ENCODE results near the gene TPM2. TPM values are rescaled to one million over a fixed set of nuclear protein-coding genes. Genes with fewer than 3 reads are reported as not detected.
"Not testable (repeated sequence)": the region's sequence is repeated elsewhere in the genome, so short reads cannot be mapped to it uniquely, and the experiment has no call there.

Gene TPM2
- polyA plus RNA-seq, 3 donors: 142 to 173 (median 160) TPM

DNA sequence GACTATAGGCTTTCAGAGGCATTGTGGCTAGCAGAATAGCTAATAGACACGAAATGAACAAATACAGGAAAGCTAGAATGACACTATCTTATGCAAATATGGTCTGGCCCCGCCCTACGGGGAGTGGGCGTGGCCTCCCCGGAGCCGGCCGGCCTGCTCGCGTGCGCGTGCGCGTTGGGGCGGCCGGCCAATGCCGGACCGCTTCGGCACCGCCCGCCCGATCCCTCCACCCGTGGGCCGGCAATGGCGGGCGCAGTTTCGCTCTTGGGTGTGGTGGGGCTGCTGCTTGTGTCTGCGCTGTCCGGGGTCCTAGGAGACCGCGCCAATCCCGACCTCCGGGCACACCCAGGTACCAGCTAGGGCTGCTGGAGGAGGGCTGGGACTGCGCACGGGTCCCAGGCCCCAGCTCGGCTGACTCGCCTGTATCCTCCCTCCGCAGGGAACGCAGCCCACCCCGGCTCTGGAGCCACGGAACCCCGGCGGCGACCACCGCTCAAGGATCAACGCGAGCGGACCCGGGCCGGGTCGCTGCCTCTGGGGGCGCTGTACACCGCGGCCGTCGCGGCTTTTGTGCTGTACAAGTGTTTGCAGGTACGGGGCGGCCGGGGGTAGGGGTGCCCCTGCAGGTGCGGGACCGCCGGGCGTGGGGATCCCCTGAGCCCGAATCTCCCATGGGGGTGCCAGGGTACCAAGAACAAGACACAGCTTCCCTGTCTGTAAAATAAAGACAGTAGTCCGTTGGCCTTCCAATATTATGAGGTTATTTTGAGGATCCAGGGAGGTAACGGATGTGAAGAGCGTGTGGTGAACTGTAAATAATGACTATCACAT is 31.4 kb downstream of the TPM2 start, which contains the start of gene CCDC107:
TSS of gene CCDC107 (plus strand) at position 156 of the 831 bp plus-strand sequence. CDS start at position 244, 88 bp downstream.
- DNase-seq: peak; percentile 83

DNA sequence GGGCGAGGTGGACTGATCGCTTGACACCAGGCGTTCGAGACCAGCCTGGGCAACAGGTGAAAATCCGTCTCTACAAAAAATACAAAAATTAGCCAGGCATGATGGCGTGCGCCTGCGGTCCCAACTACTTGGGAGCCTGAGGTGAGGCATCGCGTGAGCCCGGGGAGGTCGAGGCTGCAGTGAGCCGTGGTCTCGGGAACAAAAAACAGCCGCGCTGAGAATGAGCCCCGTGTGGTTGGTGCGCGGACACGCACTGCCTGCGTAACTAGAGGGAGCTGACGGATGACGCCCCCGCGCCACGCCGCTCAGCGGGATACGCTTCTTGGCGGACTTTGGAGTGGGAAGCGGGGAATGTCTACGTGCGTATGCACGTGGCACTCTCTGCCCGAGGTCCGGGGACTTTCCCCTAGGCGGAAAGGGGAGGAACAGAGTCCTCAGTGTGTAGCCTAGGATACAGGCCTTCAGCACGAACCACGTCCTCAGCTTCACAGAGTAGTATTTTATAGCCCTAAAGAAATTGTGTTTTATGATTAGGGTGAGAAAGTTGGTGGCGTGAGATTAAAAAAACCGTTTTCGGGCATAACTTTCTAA is 32.1 kb downstream of the TPM2 start, which contains the start of gene RMRP:
TSS of gene RMRP (minus strand) at position 474 of the 591 bp plus-strand sequence.
- peak; percentile 98 for DNase-seq

DNA sequence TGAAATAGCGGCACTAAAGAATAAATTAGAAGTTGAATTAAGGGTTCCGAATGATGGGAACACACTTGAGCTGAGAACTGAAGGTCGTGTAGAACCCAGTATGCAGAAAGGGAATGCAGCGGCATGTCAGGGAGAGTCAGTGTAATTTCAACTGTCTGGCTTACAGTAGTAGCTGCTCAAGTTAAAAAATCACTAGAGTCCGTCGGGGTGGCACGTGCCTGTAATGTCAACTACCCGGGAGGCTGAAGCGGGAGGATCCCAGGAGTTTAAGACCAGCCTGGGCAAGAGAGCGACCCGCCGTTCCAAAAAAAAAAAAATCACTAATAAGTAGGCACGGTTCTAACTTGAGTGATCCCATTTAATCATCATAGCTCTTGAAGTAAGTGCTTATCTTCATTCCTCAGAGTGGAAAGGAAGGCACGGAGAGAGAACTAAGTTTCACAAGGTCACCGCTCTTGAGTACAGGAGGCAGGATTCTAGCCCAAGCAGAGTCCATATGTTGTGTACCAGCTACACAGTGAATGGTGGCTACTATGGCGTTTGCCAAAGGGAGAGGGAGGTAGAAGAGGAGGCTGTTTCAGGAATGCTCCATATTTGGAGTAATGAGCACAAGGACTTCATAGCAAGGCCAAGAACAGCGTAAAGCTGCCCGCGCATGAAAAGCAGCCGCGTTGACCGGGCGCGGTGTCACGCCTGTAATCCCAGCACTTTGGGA is 32.7 kb downstream of the TPM2 start:
- DNase-seq: no peak

DNA sequence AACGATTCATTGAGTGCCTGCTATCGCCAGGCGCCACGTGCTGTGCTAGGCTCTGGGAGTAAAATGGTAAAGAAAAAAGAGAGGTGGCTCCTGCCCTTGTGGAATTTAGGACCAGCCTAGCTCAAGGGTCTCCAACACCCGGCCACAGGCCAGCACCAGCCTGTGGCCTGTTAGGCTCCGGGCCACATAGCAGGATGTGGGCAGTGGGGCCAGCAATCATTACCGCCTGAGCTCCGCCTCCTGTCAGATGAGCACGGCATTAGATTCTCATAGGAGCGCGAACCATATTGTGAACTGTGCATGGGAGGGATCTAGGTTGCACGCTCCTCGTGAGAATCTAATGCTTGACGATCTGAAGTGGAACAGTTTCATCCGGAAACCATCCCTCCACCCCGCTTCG is 33.4 kb downstream of the TPM2 start:
- DNase-seq: no peak

GRCh38 chr9:35653611-35654010 is 36.1 kb downstream of the TPM2 start:
- no peak for DNase-seq

- DNase-seq: no peak
These were observed 36.9 kb downstream of the TPM2 start for GRCh38 chr9:35652829-35653209.

- DNase-seq: no peak
These were observed 37.5 kb downstream of the TPM2 start for GRCh38 chr9:35651956-35652828.

GRCh38 chr9:35650341-35651158 is 39.2 kb downstream of the TPM2 start, which contains the start of gene SIT1:
Gene SIT1, minus strand, starts transcription at chr9:35650931. Its CDS starts 78 bp downstream, at chr9:35650853.
- no peak for DNase-seq

GRCh38 chr9:35649431-35650340 is 40.0 kb downstream of the TPM2 start:
- no peak for DNase-seq

- DNase-seq: peak; percentile 94
These were observed 43.0 kb downstream of the TPM2 start for GRCh38 chr9:35646533-35647265.

- peak; percentile 71 for DNase-seq
These were observed 43.6 kb downstream of the TPM2 start for GRCh38 chr9:35646153-35646532.

- DNase-seq: not testable (repeated sequence)
These were observed 44.0 kb downstream of the TPM2 start for GRCh38 chr9:35645736-35646135.

GRCh38 chr9:35643046-35643445 is 46.7 kb downstream of the TPM2 start:
- DNase-seq: no peak

DNA sequence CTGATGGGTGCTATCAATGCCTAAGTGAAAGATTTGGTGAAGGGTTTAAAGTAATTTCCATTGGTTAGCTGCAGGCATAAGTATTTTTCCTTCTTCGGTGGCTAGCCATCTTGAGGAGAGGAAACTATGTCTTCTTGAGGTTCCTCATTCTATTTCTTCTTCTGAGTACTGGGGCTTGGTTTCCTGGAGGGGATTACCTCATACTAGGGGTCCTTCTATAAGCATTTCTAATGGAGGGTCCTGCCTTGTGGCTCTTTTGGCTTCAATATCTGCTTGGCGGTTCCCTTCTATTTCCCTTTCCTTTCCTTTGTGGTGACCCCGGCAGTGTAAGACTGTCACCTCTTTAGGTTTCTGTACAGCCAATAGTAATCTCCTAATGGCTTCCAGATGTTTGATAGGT is 48.2 kb downstream of the TPM2 start:
- not testable (repeated sequence) for DNase-seq

DNA sequence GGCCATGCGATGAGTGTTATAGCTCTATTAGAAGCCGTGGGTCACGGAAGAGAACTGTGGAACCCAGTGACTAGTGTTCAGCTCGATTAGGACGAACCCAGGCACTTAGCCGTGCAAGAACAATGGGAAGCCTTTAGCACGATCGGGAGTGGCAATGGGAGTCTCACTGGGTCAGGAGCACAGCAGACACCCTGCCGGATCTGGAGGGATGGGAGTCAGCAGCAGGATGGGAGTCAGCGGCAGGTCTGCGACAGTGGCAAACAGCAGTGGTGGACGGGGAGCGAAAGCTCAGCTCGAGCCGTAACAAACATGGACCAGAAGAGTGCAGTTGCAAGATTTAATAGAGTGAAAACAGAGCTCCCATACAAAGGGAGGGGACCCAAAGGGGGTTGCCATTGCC is 49.3 kb downstream of the TPM2 start:
- not testable (repeated sequence) for DNase-seq

GRCh38 chr9:35639631-35640030 is 50.1 kb downstream of the TPM2 start:
- DNase-seq: no peak

DNA sequence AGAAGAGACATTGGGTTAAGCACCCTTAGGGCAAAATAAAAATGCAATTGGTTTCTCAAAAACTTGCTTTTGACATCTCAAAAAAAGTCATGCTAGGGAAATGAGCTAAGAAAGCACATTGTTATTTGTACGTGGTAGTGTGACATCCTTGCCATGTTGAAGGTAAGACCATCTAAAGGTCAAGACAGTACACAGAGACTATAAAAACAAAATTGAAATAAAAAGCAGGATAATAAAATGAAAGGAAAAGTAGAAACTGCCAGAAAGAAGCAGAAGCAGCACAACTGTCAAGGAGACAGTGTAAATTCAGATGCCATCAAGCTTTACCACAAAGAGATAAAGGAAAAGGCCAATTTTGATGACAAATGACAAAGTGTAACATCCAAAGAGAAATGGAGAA is 50.5 kb downstream of the TPM2 start:
- not testable (repeated sequence) for DNase-seq

DNA sequence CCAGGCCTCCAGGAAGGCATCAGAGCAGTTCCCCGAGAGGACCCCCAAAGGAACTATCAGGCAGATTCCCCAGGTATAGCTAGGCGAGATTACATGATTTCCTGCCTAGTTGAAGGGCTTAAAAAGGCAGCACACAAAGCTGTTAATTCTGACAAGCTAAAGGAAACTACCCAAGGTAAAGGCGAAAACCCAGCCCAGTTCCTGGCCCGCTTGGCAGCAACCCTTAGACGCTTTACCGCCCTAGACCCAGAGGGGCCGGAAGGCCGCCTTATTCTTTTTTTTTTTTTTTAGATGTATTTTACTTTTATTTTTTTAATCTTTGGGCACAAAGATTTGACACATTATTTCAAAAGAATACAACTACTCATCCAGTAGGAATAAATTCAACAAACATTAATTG is 51.0 kb downstream of the TPM2 start:
- DNase-seq: not testable (repeated sequence)
